ENCODE data around the gene SERPINA12. TPM values are rescaled to one million over a fixed set of nuclear protein-coding genes. Genes with fewer than 3 reads are reported as not detected.

SERPINA12 gene
- total and polyA plus RNA-seq, 12 donors, result not detected

DNA sequence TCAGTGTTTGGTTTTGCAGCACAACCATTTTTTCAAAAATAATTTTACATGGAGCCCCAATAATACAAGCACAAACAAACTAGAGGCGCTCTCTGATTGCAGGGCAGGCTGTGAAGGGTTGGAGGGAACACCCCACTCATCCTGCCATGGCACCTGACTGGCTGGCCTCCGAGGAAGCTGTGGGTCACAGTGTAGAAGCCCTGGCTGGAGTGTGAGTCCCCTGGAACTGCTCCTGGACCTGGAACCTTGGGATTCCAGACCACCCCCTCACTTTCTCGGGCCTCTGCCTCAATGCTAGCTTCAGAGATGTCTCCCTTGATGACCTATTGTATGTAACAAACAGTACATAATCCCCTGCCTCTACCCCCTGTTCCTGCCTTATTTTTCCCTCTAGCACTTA lies 14.8 kb upstream of the SERPINA12 start:
- DNase-seq, result no peak
- intact Hi-C loops (cut with DNase I), result no loop called here
- H3K4me1 ChIP-seq, result no peaks in the 10 kb centered on the region
- H3K4me3 ChIP-seq, result no peak overlapping the region
- H3K27ac ChIP-seq, result no peak overlapping the region
- 59 to 66% methylated on average over 3 of the region's 3 CpGs for WGBS, 2 donors
- TF ChIP-seq, protein P1, sequence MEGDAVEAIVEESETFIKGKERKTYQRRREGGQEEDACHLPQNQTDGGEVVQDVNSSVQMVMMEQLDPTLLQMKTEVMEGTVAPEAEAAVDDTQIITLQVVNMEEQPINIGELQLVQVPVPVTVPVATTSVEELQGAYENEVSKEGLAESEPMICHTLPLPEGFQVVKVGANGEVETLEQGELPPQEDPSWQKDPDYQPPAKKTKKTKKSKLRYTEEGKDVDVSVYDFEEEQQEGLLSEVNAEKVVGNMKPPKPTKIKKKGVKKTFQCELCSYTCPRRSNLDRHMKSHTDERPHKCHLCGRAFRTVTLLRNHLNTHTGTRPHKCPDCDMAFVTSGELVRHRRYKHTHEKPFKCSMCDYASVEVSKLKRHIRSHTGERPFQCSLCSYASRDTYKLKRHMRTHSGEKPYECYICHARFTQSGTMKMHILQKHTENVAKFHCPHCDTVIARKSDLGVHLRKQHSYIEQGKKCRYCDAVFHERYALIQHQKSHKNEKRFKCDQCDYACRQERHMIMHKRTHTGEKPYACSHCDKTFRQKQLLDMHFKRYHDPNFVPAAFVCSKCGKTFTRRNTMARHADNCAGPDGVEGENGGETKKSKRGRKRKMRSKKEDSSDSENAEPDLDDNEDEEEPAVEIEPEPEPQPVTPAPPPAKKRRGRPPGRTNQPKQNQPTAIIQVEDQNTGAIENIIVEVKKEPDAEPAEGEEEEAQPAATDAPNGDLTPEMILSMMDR (IDR thresholded peaks at IDR 0.05), result no peak
- no peak for ATAC-seq
- H3K9me3 ChIP-seq, result peaks cover 0 to 12% (median 0%) of the 10 kb centered on the region in 11 donors
- H3K36me3 ChIP-seq, result no peaks in the 10 kb centered on the region
- peaks cover 0 to 30% (median 5%) of the 10 kb centered on the region in 7 donors for H3K27me3 ChIP-seq

DNA sequence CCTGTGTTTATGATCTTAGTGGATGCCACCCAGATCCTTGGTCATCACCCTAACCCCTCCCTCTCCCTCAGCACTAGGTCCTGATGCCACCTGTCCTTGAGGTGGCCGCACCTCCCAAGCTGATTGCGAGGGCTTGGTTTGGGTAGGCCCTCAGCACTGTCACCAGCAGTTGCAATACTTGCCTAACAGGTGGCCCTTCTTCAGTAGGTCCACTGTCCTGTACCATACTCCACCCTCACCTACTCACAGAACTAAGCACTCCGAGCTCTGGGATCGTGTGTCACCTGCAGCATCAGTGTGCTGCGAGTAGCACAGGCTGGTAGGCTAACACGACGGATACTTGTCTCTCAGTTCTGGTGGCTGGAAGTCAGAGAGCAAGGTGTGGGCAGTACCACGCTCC lies 14.0 kb upstream of the SERPINA12 start:
- Histone ChIP-seq H3K36me3 (no peaks in the 10 kb centered on the region), H3K27me3 (peaks cover 0 to 24% (median 5%) of the 10 kb centered on the region in 7 donors), H3K27ac (no peak overlapping the region), H3K4me3 (no peak overlapping the region), H3K9me3 (peaks cover 0 to 12% (median 0%) of the 10 kb centered on the region in 11 donors), H3K4me1 (no peaks in the 10 kb centered on the region)
- ATAC-seq (no peak), DNase-seq (no peak)
- 83 to 89% methylated on average over 8 of the region's 8 CpGs for WGBS, 2 donors
- intact Hi-C loops (cut with DNase I), result no loop called here
- TF ChIP-seq, protein P1 (IDR thresholded peaks at IDR 0.05), result no peak

DNA sequence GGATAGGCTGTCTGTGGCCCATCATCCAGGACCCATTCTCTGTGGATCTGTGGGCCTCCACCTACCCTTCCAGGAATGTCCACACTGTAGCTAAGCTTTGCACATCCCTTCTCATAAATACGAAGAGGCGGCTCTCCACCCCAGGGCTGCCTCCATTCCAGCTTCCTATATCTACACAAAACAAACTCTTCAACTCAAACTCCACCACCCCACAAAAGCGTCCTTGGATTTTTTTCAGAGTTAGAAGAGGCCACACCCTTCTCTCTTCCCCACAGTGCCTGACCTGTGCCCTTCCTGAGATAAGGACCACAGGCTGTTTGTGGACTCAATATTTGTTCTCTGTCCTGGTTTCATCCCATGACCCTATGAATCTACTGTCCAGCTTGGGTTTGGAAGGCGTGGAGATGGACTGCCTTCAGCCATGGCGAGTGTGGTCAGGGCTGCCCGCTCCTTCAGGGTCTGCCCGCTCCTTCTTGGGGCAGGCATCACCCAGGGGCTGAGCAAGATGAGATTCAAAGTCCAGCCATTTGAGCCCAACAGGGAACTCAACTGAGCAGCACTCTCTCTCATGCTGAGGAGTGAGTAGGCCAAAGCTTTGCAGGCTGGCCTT lies 13.0 kb upstream of the SERPINA12 start:
- TF ChIP-seq, protein P1 (IDR thresholded peaks at IDR 0.05), result no peak
- WGBS, 2 donors, result 77 to 78% methylated on average over 7 of the region's 7 CpGs
- H3K36me3 ChIP-seq, result no peaks in the 10 kb centered on the region
- peaks cover 0 to 11% (median 0%) of the 10 kb centered on the region in 11 donors for H3K9me3 ChIP-seq
- no peaks in the 10 kb centered on the region for H3K4me1 ChIP-seq
- intact Hi-C loops (cut with DNase I), result no loop called here
- peaks cover 0 to 24% (median 5%) of the 10 kb centered on the region in 7 donors for H3K27me3 ChIP-seq
- ATAC-seq, result no peak
- no peak overlapping the region for H3K27ac ChIP-seq
- H3K4me3 ChIP-seq, result no peak overlapping the region
- no peak for DNase-seq

DNA sequence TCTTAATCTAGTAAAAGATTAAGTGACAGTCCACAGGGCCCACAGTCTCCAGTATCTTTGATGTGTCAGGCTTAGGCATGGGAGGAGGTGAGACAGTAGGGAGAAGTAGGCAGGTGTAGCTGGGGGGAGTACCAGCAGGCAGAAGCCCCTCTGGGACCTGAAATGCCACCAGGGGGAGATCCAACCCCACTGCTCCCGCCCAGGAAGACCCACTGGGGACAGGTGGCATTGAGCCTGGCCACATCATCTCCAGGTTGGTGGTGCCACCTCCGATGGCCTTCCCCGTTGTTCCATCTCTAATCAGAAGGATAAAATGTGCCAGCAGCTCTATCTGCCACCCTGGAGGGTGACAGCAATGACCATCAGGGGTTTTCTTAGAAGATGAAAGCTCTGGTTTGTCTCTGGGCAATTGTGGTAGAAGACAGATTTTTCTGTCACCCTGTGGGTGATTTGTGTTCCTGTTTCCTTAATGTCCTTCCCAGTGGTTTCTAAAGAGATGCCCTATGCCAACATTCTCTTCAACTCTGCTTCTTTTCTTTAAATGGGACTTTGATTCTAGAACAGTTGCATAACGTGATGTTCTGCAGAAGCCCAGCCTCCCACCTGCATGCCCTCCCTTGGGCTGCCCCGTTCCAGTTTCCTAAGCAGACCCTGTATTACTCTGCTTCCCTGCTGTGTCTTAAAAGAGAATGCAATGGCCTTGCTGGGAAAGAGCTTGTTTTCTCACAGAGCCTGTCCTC lies 12.3 kb upstream of the SERPINA12 start:
- 55% methylated on average over 5 of the region's 5 CpGs for WGBS, 2 donors
- TF ChIP-seq, protein P1 (IDR thresholded peaks at IDR 0.05), result no peak
- H3K9me3 ChIP-seq, result peaks cover 0 to 5% (median 0%) of the 10 kb centered on the region in 11 donors
- H3K27ac ChIP-seq, result no peak overlapping the region
- peaks cover 0 to 26% (median 12%) of the 10 kb centered on the region in 7 donors for H3K27me3 ChIP-seq
- no peak overlapping the region for H3K4me3 ChIP-seq
- no peak for ATAC-seq
- no peaks in the 10 kb centered on the region for H3K4me1 ChIP-seq
- intact Hi-C loops (cut with DNase I), result no loop called here
- DNase-seq, result no peak
- no peaks in the 10 kb centered on the region for H3K36me3 ChIP-seq

All from heart right ventricle (tissue), 16 donors.